A549 (cell line): ENCODE measurements around the gene TTC7B.

ENCODE experiments used
- BHLHE40 ChIP-seq: IDR thresholded peaks from 2 replicates; pipeline ENCODE4 v1.6.1; 2012; ENCODE audit warnings: low read depth, low read length, inconsistent platforms
- ELK1 ChIP-seq: fragments of 150-350 bp; IDR thresholded peaks from 2 replicates; pipeline ENCODE4 v1.6.1; 2014; ENCODE audit warnings: low read depth, mild to moderate bottlenecking, low read length
- EP300 ChIP-seq, 2 experiments: fragments of >200 bp; sonication (Bioruptor Twin); formaldehyde crosslinking; IDR thresholded peaks; 2 replicates in 1 of 2; 3 replicates in 1 of 2; pipeline ENCODE4 v1.6.1; 2016 to 2017
- ESRRA ChIP-seq: fragments of 150-350 bp; IDR thresholded peaks from 2 replicates; pipeline ENCODE4 v1.6.1; 2014; ENCODE audit warnings: mild to moderate bottlenecking, low read length, borderline replicate concordance
- HDAC2 ChIP-seq: fragments of 200-600 bp; sonication (generic); IDR thresholded peaks from 2 replicates; pipeline ENCODE4 v1.6.1; 2016
- MYC ChIP-seq: IDR thresholded peaks from 2 replicates; pipeline ENCODE4 v1.6.1; 2012; ENCODE audit warnings: mild to moderate bottlenecking, inconsistent platforms, low read length, improper control_type of control experiment, borderline replicate concordance
- NFE2L2 ChIP-seq: fragments of 150-350 bp; conservative IDR thresholded peaks from 2 replicates; pipeline ENCODE4 v1.6.1; 2014; ENCODE audit warnings: low read length
- POLR2A ChIP-seq: IDR thresholded peaks from 2 replicates; pipeline ENCODE4 v1.6.1; 2012; ENCODE audit warnings: mild to moderate bottlenecking, low read length
- POLR2AphosphoS2 ChIP-seq: conservative IDR thresholded peaks from 2 replicates; pipeline ENCODE4 v1.6.1; 2012; ENCODE audit warnings: low read length, improper control_type of control experiment, inconsistent platforms
- RAD21 ChIP-seq, 2 experiments: fragments of >200 bp in 1 of 2; sonication (Bioruptor Twin) in 1 of 2; formaldehyde crosslinking in 1 of 2; IDR thresholded peaks in 1 of 2; conservative IDR thresholded peaks in 1 of 2; 2 replicates in 1 of 2; 3 replicates in 1 of 2; pipeline ENCODE4 v1.6.1; 2012 to 2018; ENCODE audit warnings: inconsistent platforms in 1 of 2
- TF ChIP-seq, protein P1 (sequence below): fragments of >200 bp; sonication (Bioruptor Twin); formaldehyde crosslinking; IDR thresholded peaks from 3 replicates; pipeline ENCODE4 v1.5.1; 2016

GRCh38 chr14:90799420-90799819 is 16.8 kb downstream of the TTC7B start:
- TF ChIP-seq MYC (no peak), HDAC2 (no peak), BHLHE40 (no peak), POLR2A (no peak), EP300 (IDR thresholded peaks at IDR 0.05) (no peak), RAD21 (conservative IDR thresholded peaks at IDR 0.05 in 1 of 2, IDR thresholded peaks at IDR 0.05 in 1 of 2) (no peak), NFE2L2 (no peak), POLR2AphosphoS2 (no peak), ELK1 (no peak), ESRRA (no peak)
- TF ChIP-seq, protein P1, sequence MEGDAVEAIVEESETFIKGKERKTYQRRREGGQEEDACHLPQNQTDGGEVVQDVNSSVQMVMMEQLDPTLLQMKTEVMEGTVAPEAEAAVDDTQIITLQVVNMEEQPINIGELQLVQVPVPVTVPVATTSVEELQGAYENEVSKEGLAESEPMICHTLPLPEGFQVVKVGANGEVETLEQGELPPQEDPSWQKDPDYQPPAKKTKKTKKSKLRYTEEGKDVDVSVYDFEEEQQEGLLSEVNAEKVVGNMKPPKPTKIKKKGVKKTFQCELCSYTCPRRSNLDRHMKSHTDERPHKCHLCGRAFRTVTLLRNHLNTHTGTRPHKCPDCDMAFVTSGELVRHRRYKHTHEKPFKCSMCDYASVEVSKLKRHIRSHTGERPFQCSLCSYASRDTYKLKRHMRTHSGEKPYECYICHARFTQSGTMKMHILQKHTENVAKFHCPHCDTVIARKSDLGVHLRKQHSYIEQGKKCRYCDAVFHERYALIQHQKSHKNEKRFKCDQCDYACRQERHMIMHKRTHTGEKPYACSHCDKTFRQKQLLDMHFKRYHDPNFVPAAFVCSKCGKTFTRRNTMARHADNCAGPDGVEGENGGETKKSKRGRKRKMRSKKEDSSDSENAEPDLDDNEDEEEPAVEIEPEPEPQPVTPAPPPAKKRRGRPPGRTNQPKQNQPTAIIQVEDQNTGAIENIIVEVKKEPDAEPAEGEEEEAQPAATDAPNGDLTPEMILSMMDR: no peak
